ENCODE measurements around the gene CWF19L2.
"Not testable (repeated sequence)": the region's sequence is repeated elsewhere in the genome, so short reads cannot be mapped to it uniquely, and the experiment has no call there.

CWF19L2 gene

DNA sequence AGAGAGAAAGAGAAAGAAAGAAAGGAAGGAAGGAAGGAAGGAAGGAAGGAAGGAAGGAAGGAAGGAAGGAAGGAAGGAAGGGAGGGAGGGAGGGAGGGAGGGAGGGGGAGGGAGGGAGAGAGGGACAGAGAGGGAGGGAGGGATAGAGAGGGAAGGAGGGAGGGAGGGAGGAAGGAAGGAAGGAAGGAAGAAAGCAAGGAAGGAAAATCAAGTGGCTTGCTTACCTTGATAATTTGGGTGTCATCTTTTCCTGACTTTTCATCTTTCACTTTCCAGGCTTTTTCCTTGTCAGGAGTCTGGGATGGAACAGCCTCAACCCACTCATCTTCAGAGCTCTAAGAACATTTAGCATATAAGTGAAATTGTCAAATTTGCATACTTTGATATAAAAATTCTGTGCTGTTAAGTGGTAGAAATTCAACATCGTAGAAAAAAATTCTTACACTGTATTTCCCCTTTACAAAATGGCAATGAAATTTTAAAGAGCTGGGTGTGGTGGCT is 14.9 kb downstream of the CWF19L2 start:
- no peaks in the 10 kb centered on the region for H3K27me3 ChIP-seq (ENCODE audit: control insufficient read depth in 1 of 2, insufficient read depth in 2 of 2, low read length in 2 of 2)
- peaks cover 15 to 49% of the 10 kb centered on the region in 2 donors for H3K36me3 ChIP-seq (ENCODE audit: control insufficient read depth in 1 of 2, insufficient read depth in 2 of 2, low read length in 2 of 2)
- no peak overlapping the region for H3K4me3 ChIP-seq (ENCODE audit: low read depth in 1 of 2, low read length in 2 of 2)
- H3K9ac ChIP-seq (ENCODE audit: low read depth in 1 of 2, low read length in 2 of 2): no peak overlapping the region
- no peaks in the 10 kb centered on the region for H3K9me3 ChIP-seq (ENCODE audit: control insufficient read depth in 1 of 2, low read length in 2 of 2)
- H3K4me1 ChIP-seq (ENCODE audit: control insufficient read depth in 1 of 2, insufficient read depth in 2 of 2, low read length in 2 of 2): no peaks in the 10 kb centered on the region
- no peak overlapping the region for H3K27ac ChIP-seq (ENCODE audit: low read depth, low read length)

DNA sequence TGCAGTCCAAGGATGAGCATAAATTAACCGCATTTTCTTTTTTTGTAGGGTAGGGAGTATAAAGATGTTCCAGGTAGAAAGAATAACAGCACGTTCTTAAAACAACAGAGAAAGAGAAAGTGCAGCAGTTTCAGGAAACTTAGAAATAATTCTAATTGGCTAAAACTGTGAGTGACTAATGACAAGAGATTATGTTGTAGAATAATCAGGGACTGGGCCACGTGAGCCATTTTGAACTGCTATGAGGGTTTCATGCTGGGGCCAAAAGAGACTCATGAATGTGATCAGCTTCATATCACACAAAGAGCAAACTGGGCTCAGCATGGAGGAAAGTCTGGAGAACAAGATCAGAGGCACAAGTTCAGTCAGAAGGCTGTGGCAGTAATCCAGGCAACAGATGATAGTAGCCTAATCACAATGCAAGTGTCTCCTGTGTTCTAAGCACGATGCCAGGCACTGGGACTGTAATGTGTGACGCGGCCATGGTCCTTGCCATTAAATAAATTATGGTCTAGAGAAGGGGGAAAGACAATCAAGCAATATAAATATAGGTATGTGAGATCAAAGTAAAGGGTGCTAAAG is 17.9 kb downstream of the CWF19L2 start:
- Histone ChIP-seq H3K4me3 (ENCODE audit: low read depth in 1 of 2, low read length in 2 of 2) (no peak overlapping the region), H3K9me3 (ENCODE audit: control insufficient read depth in 1 of 2, low read length in 2 of 2) (no peaks in the 10 kb centered on the region), H3K9ac (ENCODE audit: low read depth in 1 of 2, low read length in 2 of 2) (no peak overlapping the region), H3K36me3 (ENCODE audit: control insufficient read depth in 1 of 2, insufficient read depth in 2 of 2, low read length in 2 of 2) (peaks cover 15 to 40% of the 10 kb centered on the region in 2 donors), H3K4me1 (ENCODE audit: control insufficient read depth in 1 of 2, insufficient read depth in 2 of 2, low read length in 2 of 2) (no peaks in the 10 kb centered on the region), H3K27me3 (ENCODE audit: control insufficient read depth in 1 of 2, insufficient read depth in 2 of 2, low read length in 2 of 2) (no peaks in the 10 kb centered on the region), H3K27ac (ENCODE audit: low read depth, low read length) (no peak overlapping the region)

DNA sequence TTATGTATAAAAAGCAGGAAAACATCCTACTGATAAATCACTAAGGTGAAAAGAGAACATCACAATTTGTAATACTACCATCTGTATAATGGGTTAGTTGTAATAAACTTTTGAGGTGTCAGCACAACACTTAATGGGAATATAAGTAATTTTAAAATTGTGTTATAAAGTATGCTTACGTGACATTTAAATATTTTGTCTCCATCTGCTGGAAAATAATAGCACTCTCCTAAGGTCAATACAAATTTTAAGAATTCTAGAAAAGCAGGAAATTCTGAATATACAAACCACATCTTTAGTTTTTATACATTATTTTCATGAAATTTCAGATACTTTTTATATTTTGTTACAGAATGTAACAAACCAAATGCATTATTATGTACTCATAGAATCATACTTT is 19.5 kb downstream of the CWF19L2 start:
- Histone ChIP-seq H3K9ac (ENCODE audit: low read depth in 1 of 2, low read length in 2 of 2) (no peak overlapping the region), H3K36me3 (ENCODE audit: control insufficient read depth in 1 of 2, insufficient read depth in 2 of 2, low read length in 2 of 2) (peaks cover 15 to 33% of the 10 kb centered on the region in 2 donors), H3K4me3 (ENCODE audit: low read depth in 1 of 2, low read length in 2 of 2) (no peak overlapping the region), H3K27ac (ENCODE audit: low read depth, low read length) (no peak overlapping the region), H3K27me3 (ENCODE audit: control insufficient read depth in 1 of 2, insufficient read depth in 2 of 2, low read length in 2 of 2) (no peaks in the 10 kb centered on the region), H3K4me1 (ENCODE audit: control insufficient read depth in 1 of 2, insufficient read depth in 2 of 2, low read length in 2 of 2) (no peaks in the 10 kb centered on the region), H3K9me3 (ENCODE audit: control insufficient read depth in 1 of 2, low read length in 2 of 2) (no peaks in the 10 kb centered on the region)

DNA sequence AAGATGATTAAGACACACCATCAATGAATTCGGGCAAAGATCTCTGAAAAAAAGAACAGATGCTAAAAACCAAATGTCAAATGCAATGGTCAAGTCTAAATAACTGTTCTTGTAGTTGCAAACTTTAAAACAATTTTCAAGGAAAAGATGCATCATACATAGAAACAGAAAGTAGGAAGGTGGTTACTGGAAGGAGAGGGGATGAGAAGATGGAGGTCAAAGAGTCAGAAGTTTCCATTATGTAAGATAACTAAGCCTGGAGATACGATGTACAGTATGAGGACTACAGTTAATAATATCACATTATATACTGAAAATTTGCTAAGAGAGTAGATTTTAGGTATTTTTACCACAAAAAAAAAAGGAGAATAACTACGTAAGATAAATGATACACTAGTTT is 27.1 kb downstream of the CWF19L2 start:
- H3K27ac ChIP-seq (ENCODE audit: low read depth, low read length): no peak overlapping the region
- H3K36me3 ChIP-seq (ENCODE audit: control insufficient read depth in 1 of 2, insufficient read depth in 2 of 2, low read length in 2 of 2): peaks cover 6 to 9% of the 10 kb centered on the region in 2 donors
- no peaks in the 10 kb centered on the region for H3K27me3 ChIP-seq (ENCODE audit: control insufficient read depth in 1 of 2, insufficient read depth in 2 of 2, low read length in 2 of 2)
- no peaks in the 10 kb centered on the region for H3K9me3 ChIP-seq (ENCODE audit: control insufficient read depth in 1 of 2, low read length in 2 of 2)
- no peaks in the 10 kb centered on the region for H3K4me1 ChIP-seq (ENCODE audit: control insufficient read depth in 1 of 2, insufficient read depth in 2 of 2, low read length in 2 of 2)
- H3K9ac ChIP-seq (ENCODE audit: low read depth in 1 of 2, low read length in 2 of 2): no peak overlapping the region
- no peak overlapping the region for H3K4me3 ChIP-seq (ENCODE audit: low read depth in 1 of 2, low read length in 2 of 2)

DNA sequence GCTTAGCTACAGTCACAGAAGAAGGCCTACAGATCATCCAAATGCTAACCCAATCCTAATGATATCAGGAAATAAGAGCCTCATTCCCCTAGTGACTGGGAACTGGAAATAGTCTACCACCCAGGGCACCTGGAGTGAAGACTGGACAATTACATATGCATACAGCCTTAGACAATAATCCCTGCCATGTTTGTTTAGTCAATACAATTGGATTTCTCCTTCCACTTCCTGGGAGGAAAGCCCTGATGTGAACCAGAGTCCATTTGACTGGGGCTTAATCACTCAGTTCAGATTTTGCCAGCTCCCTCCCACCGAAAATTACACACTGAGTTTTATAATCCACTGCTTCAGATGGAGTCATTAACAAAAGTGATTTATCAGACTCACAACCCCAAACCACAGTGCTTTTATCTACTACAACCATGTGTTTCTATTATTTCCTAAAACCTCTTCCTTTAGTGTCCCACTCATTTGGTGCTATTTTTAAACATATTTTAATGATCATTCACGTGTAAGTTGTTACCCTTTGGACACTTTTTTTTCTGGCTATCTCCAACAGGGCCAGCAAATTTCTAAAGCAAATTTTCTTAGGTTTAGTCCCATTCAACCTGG is 29.9 kb downstream of the CWF19L2 start:
- H3K4me3 ChIP-seq (ENCODE audit: low read depth in 1 of 2, low read length in 2 of 2): no peak overlapping the region
- H3K27ac ChIP-seq (ENCODE audit: low read depth, low read length): no peak overlapping the region
- no peaks in the 10 kb centered on the region for H3K4me1 ChIP-seq (ENCODE audit: control insufficient read depth in 1 of 2, insufficient read depth in 2 of 2, low read length in 2 of 2)
- no peaks in the 10 kb centered on the region for H3K27me3 ChIP-seq (ENCODE audit: control insufficient read depth in 1 of 2, insufficient read depth in 2 of 2, low read length in 2 of 2)
- H3K9me3 ChIP-seq (ENCODE audit: control insufficient read depth in 1 of 2, low read length in 2 of 2): no peaks in the 10 kb centered on the region
- no peak overlapping the region for H3K9ac ChIP-seq (ENCODE audit: low read depth in 1 of 2, low read length in 2 of 2)
- peaks cover 6 to 14% of the 10 kb centered on the region in 2 donors for H3K36me3 ChIP-seq (ENCODE audit: control insufficient read depth in 1 of 2, insufficient read depth in 2 of 2, low read length in 2 of 2)

DNA sequence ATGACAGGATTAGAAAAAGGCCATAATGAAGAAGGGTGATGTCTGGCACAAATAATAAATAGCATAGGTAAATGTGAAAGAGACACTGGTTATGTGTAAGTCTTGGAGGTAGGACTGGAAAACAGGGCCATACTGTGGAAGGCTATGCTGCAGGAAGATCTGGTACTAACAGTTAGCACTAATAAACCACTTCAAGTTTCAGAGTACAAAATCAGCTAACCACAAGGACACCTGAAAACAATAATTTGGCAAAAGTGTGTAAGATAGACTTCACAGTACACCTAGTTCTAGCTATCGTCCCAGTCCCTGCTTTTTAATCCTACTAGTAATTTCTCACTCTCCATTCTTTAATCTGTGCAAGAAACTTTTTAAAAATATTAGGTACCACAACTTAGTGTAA is 44.3 kb downstream of the CWF19L2 start:
- no peak overlapping the region for H3K9ac ChIP-seq (ENCODE audit: low read depth in 1 of 2, low read length in 2 of 2)
- H3K4me1 ChIP-seq (ENCODE audit: control insufficient read depth in 1 of 2, insufficient read depth in 2 of 2, low read length in 2 of 2): peaks cover 0 to 9% of the 10 kb centered on the region in 2 donors
- H3K27ac ChIP-seq (ENCODE audit: low read depth, low read length): no peak overlapping the region
- peaks cover 6 to 16% of the 10 kb centered on the region in 2 donors for H3K36me3 ChIP-seq (ENCODE audit: control insufficient read depth in 1 of 2, insufficient read depth in 2 of 2, low read length in 2 of 2)
- no peaks in the 10 kb centered on the region for H3K9me3 ChIP-seq (ENCODE audit: control insufficient read depth in 1 of 2, low read length in 2 of 2)
- no peaks in the 10 kb centered on the region for H3K27me3 ChIP-seq (ENCODE audit: control insufficient read depth in 1 of 2, insufficient read depth in 2 of 2, low read length in 2 of 2)
- no peak overlapping the region for H3K4me3 ChIP-seq (ENCODE audit: low read depth in 1 of 2, low read length in 2 of 2)

DNA sequence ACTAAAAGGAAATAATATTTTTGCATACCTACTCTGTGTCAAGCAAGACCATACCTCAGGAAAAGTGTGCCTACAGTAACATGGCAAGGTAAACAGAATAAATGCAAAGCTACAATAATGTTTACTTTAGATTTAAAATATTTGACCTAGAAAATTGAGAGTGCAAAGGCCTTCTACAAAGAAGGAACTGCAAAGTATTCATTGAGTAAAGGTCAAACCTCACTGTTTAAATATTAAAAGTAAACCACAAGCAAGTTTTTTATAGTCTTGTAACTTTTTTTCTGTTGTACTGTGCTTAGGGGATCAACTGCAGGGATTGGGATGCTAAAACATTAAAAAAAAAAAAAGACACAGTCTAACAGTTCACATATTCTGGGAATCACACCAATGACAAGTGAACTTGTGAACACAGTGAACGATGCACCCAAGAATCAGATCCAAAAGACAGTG is 48.8 kb downstream of the CWF19L2 start:
- H3K27me3 ChIP-seq (ENCODE audit: control insufficient read depth in 1 of 2, insufficient read depth in 2 of 2, low read length in 2 of 2): no peaks in the 10 kb centered on the region
- H3K9me3 ChIP-seq (ENCODE audit: control insufficient read depth in 1 of 2, low read length in 2 of 2): no peaks in the 10 kb centered on the region
- H3K36me3 ChIP-seq (ENCODE audit: control insufficient read depth in 1 of 2, insufficient read depth in 2 of 2, low read length in 2 of 2): peaks cover 0 to 9% of the 10 kb centered on the region in 2 donors
- no peak overlapping the region for H3K27ac ChIP-seq (ENCODE audit: low read depth, low read length)
- H3K9ac ChIP-seq (ENCODE audit: low read depth in 1 of 2, low read length in 2 of 2): no peak overlapping the region
- peaks cover 0 to 9% of the 10 kb centered on the region in 2 donors for H3K4me1 ChIP-seq (ENCODE audit: control insufficient read depth in 1 of 2, insufficient read depth in 2 of 2, low read length in 2 of 2)
- no peak overlapping the region for H3K4me3 ChIP-seq (ENCODE audit: low read depth in 1 of 2, low read length in 2 of 2)

DNA sequence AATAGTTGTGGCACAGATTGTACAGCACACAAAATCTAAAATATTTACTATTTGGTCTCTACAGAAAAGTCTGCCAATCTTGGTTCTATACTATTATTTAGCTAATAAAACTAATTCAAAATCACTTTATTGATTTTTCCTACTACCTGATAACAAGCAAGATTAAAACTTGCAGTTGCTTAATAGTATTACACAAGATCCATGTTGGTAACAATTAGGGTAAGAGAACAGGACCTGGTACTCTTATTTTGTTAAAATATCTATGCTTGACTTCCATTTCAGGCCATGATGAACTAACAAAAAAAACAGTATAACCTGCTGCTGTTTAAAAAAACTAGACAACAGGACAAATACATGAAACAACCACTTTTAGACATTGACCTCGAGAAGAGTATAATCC is 52.4 kb downstream of the CWF19L2 start:
- no peak overlapping the region for H3K27ac ChIP-seq (ENCODE audit: low read depth, low read length)
- no peak overlapping the region for H3K4me3 ChIP-seq (ENCODE audit: low read depth in 1 of 2, low read length in 2 of 2)
- H3K36me3 ChIP-seq (ENCODE audit: control insufficient read depth in 1 of 2, insufficient read depth in 2 of 2, low read length in 2 of 2): no peaks in the 10 kb centered on the region
- no peaks in the 10 kb centered on the region for H3K27me3 ChIP-seq (ENCODE audit: control insufficient read depth in 1 of 2, insufficient read depth in 2 of 2, low read length in 2 of 2)
- H3K9ac ChIP-seq (ENCODE audit: low read depth in 1 of 2, low read length in 2 of 2): no peak overlapping the region
- H3K4me1 ChIP-seq (ENCODE audit: control insufficient read depth in 1 of 2, insufficient read depth in 2 of 2, low read length in 2 of 2): peaks cover 0 to 9% of the 10 kb centered on the region in 2 donors
- H3K9me3 ChIP-seq (ENCODE audit: control insufficient read depth in 1 of 2, low read length in 2 of 2): no peaks in the 10 kb centered on the region

DNA sequence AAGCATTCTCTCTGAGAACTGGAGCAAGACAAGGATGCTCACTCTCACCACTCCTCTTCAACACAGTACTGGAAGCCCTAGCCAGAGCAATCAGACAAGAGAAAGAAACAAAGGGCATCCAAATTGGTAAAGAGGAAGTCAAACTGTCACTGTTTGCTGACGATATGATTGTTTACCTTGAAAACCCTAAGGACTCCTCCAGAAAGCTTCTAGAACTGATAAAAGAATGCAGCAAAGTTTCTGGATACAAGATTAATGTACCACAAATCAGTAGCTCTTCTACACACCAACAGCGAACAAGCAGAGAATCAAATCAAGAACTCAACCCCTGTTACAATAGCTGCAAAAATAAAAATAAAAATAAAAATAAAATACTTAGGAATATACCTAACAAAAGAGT is 56.5 kb downstream of the CWF19L2 start:
- not testable (repeated sequence) for H3K9me3 ChIP-seq (ENCODE audit: control insufficient read depth in 1 of 2, low read length in 2 of 2); H3K27ac ChIP-seq (ENCODE audit: low read depth, low read length); H3K27me3 ChIP-seq (ENCODE audit: control insufficient read depth in 1 of 2, insufficient read depth in 2 of 2, low read length in 2 of 2); H3K4me3 ChIP-seq (ENCODE audit: low read depth in 1 of 2, low read length in 2 of 2); H3K36me3 ChIP-seq (ENCODE audit: control insufficient read depth in 1 of 2, insufficient read depth in 2 of 2, low read length in 2 of 2); H3K4me1 ChIP-seq (ENCODE audit: control insufficient read depth in 1 of 2, insufficient read depth in 2 of 2, low read length in 2 of 2); H3K9ac ChIP-seq (ENCODE audit: low read depth in 1 of 2, low read length in 2 of 2)

DNA sequence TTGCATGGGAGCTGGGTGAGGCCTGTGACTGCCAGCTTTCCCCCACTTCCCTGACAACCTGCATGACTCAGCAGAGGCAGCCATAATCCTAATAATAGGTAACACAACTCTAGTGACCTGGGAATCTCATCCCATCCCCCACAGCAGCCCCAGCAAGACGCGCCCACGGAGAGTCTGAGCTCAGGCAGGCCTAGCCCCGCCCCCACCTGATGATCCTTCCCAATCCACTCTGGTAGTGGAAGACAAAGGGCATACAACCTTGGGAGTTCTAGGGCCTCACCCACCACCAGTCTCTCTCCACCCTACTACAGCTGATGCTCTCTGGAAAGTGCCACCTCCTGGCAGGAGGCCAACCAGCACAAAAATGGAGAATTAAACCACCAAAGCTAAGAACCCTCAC is 60.3 kb downstream of the CWF19L2 start:
- Histone ChIP-seq H3K4me1 (ENCODE audit: control insufficient read depth in 1 of 2, insufficient read depth in 2 of 2, low read length in 2 of 2) (no peaks in the 10 kb centered on the region), H3K4me3 (ENCODE audit: low read depth in 1 of 2, low read length in 2 of 2) (no peak overlapping the region), H3K9me3 (ENCODE audit: control insufficient read depth in 1 of 2, low read length in 2 of 2) (no peaks in the 10 kb centered on the region), H3K27me3 (ENCODE audit: control insufficient read depth in 1 of 2, insufficient read depth in 2 of 2, low read length in 2 of 2) (no peaks in the 10 kb centered on the region), H3K27ac (ENCODE audit: low read depth, low read length) (no peak overlapping the region), H3K36me3 (ENCODE audit: control insufficient read depth in 1 of 2, insufficient read depth in 2 of 2, low read length in 2 of 2) (peaks cover 0 to 4% of the 10 kb centered on the region in 2 donors), H3K9ac (ENCODE audit: low read depth in 1 of 2, low read length in 2 of 2) (no peak overlapping the region)
